ENCODE measurements around the gene TEKT5.
"Not testable (repeated sequence)": the region's sequence is repeated elsewhere in the genome, so short reads cannot be mapped to it uniquely, and the experiment has no call there.

Gene TEKT5

DNA sequence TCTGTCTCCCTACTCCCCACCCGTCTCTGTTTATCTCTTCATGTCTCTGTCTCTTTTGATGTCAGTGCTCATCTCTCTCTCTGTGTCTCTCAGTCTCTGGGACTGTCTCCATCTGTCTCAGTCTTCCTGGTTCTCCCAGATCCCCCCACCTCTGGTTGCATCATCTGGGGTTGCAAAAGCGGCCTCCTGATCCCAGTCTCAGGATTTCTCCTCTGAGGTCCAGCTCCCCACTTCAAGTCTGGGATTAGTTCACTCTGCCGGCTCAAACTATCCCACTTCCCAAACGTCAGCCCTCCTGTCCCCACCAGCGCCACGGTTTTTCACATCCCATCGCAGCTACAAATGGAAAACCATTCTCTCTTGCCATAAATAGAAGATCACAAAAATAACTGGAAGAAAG lies 9.0 kb downstream of the TEKT5 start:
- no peak overlapping the region for H3K4me3 ChIP-seq (ENCODE audit: insufficient read depth, low read depth, low read length)
- H3K4me1 ChIP-seq (ENCODE audit: control insufficient read depth, insufficient read depth, low read length), result no peaks in the 10 kb centered on the region
- H3K36me3 ChIP-seq (ENCODE audit: control insufficient read depth, insufficient read depth, low read length), result no peaks in the 10 kb centered on the region
- H3K27ac ChIP-seq (ENCODE audit: insufficient read depth, low read depth, low read length, poor library complexity, severe bottlenecking), result no peak overlapping the region
- no peaks in the 10 kb centered on the region for H3K9me3 ChIP-seq (ENCODE audit: control insufficient read depth, low read length)
- H3K27me3 ChIP-seq (ENCODE audit: control insufficient read depth, insufficient read depth, low read length, poor library complexity, severe bottlenecking), result no peaks in the 10 kb centered on the region
- 78 to 79% methylated on average over 7 of the region's 7 CpGs for WGBS, 2 experiments

DNA sequence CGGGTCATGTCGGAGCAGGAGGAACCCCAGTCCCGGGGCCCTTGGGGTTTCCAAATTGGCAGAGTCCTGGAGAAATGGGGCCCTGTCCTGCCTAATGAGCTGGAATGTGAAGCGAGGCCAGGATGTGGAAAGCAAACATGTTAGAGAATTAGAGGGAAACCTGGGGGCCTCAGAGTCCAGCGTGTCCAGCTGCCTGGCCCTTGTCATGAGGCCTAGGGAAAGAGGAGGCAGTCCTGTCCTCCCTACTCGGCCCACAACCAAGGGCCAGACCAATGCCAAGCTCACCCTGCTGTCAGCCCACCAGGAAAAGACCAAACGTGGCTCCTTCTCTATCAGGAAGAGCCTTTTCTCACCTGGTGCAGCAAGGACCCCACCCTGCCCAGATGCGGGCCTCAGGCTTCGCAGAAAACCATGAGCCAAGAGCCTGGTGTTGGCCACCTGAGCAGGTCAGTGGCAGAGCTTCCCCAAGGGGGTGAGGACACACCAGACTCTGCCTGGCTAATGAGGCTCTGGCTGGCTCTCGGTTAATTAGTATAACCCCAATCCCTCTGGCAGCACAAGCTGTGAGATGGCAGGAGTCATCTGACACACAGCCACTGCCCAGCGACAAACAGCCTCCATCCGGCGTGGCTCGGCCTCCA lies 10.1 kb downstream of the TEKT5 start:
- Histone ChIP-seq H3K4me1 (ENCODE audit: control insufficient read depth, insufficient read depth, low read length) (no peaks in the 10 kb centered on the region), H3K27me3 (ENCODE audit: control insufficient read depth, insufficient read depth, low read length, poor library complexity, severe bottlenecking) (no peaks in the 10 kb centered on the region), H3K4me3 (ENCODE audit: insufficient read depth, low read depth, low read length) (no peak overlapping the region), H3K9me3 (ENCODE audit: control insufficient read depth, low read length) (no peaks in the 10 kb centered on the region), H3K27ac (ENCODE audit: insufficient read depth, low read depth, low read length, poor library complexity, severe bottlenecking) (no peak overlapping the region), H3K36me3 (ENCODE audit: control insufficient read depth, insufficient read depth, low read length) (no peaks in the 10 kb centered on the region)
- 88 to 89% methylated on average over 14 of the region's 14 CpGs for WGBS, 2 experiments

DNA sequence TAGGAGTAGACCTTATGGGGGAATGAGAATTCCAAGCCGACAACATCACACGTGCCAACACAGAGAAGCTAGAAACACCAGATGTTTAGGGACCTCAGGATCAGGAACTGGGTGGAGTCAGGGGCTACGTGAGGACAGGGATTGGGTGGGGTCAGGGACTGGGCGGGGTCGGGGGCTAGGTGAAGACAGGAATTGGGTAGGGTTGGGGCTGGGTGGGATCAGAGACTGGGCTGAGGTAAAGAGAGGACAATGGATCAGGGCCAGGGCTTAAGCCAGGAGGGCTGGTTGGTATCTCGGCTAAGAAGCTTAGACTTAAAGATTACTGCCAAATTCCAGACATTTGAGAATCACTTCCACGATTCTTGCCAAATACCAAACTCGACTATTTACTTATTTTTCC lies 11.6 kb downstream of the TEKT5 start:
- Histone ChIP-seq H3K9me3 (ENCODE audit: control insufficient read depth, low read length) (no peaks in the 10 kb centered on the region), H3K4me1 (ENCODE audit: control insufficient read depth, insufficient read depth, low read length) (peaks cover 7% of the 10 kb centered on the region), H3K27me3 (ENCODE audit: control insufficient read depth, insufficient read depth, low read length, poor library complexity, severe bottlenecking) (no peaks in the 10 kb centered on the region), H3K36me3 (ENCODE audit: control insufficient read depth, insufficient read depth, low read length) (no peaks in the 10 kb centered on the region), H3K4me3 (ENCODE audit: insufficient read depth, low read depth, low read length) (no peak overlapping the region), H3K27ac (ENCODE audit: insufficient read depth, low read depth, low read length, poor library complexity, severe bottlenecking) (no peak overlapping the region)
- 70 to 79% methylated on average over 7 to 8 of the region's 8 CpGs for WGBS, 2 experiments

DNA sequence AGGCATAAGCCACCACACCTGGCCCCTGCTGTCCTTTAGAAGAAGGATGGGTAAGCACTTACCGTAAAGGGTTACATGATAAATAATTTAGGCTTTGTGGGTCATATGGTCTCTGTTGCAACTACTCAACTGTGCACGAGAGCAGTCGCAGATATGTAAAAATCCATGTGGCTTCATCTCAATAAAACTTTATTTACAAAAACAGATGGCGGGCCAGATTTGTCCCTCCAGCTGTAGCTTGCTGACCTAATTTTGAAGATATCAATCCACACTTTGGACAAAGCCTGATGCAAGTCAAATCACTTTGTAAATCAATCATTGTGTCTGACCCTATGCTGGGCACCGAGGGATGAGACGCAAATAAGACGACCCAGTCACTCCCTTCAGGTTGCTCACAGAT lies 12.1 kb downstream of the TEKT5 start:
- H3K9me3 ChIP-seq (ENCODE audit: control insufficient read depth, low read length), result no peaks in the 10 kb centered on the region
- peaks cover 11% of the 10 kb centered on the region for H3K4me1 ChIP-seq (ENCODE audit: control insufficient read depth, insufficient read depth, low read length)
- 95 to 96% methylated on average over 7 of the region's 7 CpGs for WGBS, 2 experiments
- no peaks in the 10 kb centered on the region for H3K27me3 ChIP-seq (ENCODE audit: control insufficient read depth, insufficient read depth, low read length, poor library complexity, severe bottlenecking)
- no peak overlapping the region for H3K4me3 ChIP-seq (ENCODE audit: insufficient read depth, low read depth, low read length)
- H3K36me3 ChIP-seq (ENCODE audit: control insufficient read depth, insufficient read depth, low read length), result no peaks in the 10 kb centered on the region
- H3K27ac ChIP-seq (ENCODE audit: insufficient read depth, low read depth, low read length, poor library complexity, severe bottlenecking), result no peak overlapping the region

DNA sequence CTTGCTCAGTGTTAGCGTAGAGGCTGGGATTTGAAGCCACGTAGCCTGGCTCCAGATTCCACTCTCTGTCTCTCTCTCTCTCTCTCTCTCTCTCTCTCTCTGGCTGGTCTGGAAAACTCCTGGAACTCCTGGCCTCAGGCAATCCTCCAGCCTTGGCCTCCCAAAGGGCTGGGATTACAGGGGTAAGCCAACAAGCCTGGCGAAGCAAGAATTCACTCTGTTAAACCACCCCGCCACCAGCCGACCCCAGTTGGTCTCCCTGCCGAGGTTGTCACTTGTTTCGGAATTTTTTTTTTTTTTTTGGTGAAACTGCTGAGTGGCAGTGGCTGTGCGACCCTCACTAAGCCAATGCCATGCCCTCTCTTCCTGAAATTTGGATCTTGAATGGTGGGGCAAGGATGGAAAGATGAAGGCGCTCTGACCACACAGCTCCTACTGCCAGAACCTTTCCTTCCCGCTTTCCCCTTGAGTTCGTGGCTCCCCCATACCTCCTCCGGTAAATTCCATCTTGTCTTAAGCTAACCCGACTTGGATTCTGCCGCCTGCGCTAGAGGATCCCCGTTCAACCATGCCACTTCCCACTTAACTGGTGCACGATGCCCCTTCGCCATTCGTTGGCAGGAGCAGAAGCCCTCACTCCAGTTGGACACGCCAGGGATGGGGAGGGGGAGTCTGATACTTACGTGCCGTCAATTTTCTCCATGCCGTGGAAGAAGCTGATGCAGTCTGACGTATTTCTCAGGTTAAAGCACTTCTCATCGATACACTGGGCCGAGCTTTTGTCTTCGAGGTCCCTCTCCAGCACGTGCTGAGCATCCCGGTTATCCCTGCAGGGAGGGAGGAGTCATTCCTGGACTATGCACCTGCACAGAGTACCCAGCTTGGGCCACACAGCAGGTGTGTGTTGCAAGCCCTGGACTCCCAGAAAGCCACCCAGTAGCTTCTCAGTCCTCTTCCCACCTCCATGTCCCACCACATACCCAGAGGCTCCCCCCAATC lies 13.1 kb downstream of the TEKT5 start:
- H3K4me3 ChIP-seq (ENCODE audit: insufficient read depth, low read depth, low read length), result no peak overlapping the region
- H3K27me3 ChIP-seq (ENCODE audit: control insufficient read depth, insufficient read depth, low read length, poor library complexity, severe bottlenecking), result no peaks in the 10 kb centered on the region
- WGBS, 2 experiments, result 88 to 89% methylated on average over 29 of the region's 29 CpGs
- no peaks in the 10 kb centered on the region for H3K9me3 ChIP-seq (ENCODE audit: control insufficient read depth, low read length)
- H3K4me1 ChIP-seq (ENCODE audit: control insufficient read depth, insufficient read depth, low read length), result peaks cover 11% of the 10 kb centered on the region
- H3K27ac ChIP-seq (ENCODE audit: insufficient read depth, low read depth, low read length, poor library complexity, severe bottlenecking), result no peak overlapping the region
- no peaks in the 10 kb centered on the region for H3K36me3 ChIP-seq (ENCODE audit: control insufficient read depth, insufficient read depth, low read length)

DNA sequence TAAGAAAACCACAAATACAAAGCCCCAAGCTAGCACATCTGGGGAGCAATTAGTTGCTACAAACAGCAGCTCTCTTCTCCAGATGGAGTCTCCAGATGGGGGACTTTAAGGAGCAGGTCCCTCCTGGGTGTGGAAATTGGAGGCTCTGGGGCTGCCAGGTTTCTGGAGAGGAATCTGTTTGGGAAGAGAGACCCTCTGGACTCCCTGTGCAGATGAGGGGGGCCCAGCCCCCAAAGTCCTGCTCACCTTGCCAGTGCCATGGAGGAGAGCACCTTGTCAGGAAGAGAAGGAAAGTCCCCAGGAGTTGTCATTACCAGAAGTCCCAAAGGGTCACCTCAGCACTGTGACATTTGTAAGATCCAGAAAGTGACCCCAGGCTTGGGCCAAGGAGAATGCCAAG lies 14.8 kb downstream of the TEKT5 start:
- no peaks in the 10 kb centered on the region for H3K9me3 ChIP-seq (ENCODE audit: control insufficient read depth, low read length)
- H3K27ac ChIP-seq (ENCODE audit: insufficient read depth, low read depth, low read length, poor library complexity, severe bottlenecking), result no peak overlapping the region
- no peak overlapping the region for H3K4me3 ChIP-seq (ENCODE audit: insufficient read depth, low read depth, low read length)

DNA sequence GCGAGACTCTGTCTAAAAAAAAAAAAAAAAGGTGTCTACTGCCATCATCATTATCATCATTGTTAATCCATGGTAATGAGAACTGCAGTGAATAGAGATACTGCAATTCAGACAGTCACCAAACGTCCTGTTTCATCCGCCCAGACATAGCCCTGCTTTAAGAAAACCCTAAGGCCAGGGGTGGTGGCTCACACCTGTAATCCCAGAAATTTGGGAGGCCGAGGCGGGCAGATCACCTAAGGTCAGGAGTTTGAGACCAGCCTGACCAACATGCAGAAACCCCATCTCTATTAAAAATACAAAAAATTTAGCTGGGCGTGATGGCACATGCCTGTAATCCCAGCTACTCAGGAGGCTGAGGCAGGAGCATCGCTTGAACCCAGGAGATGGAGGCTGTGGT lies 15.3 kb downstream of the TEKT5 start:
- H3K27ac ChIP-seq (ENCODE audit: insufficient read depth, low read depth, low read length, poor library complexity, severe bottlenecking); H3K36me3 ChIP-seq (ENCODE audit: control insufficient read depth, insufficient read depth, low read length); H3K4me3 ChIP-seq (ENCODE audit: insufficient read depth, low read depth, low read length); H3K9me3 ChIP-seq (ENCODE audit: control insufficient read depth, low read length); H3K27me3 ChIP-seq (ENCODE audit: control insufficient read depth, insufficient read depth, low read length, poor library complexity, severe bottlenecking): not testable (repeated sequence)
- WGBS, 2 experiments, result 90 to 91% methylated on average over 7 of the region's 7 CpGs
- peaks cover 11% of the 10 kb centered on the region for H3K4me1 ChIP-seq (ENCODE audit: control insufficient read depth, insufficient read depth, low read length)

More for the DNA sequence above, 14.8 kb downstream of the TEKT5 start:
- Histone ChIP-seq H3K4me1 (ENCODE audit: control insufficient read depth, insufficient read depth, low read length) (peaks cover 11% of the 10 kb centered on the region), H3K36me3 (ENCODE audit: control insufficient read depth, insufficient read depth, low read length) (no peaks in the 10 kb centered on the region), H3K27me3 (ENCODE audit: control insufficient read depth, insufficient read depth, low read length, poor library complexity, severe bottlenecking) (no peaks in the 10 kb centered on the region)

DNA sequence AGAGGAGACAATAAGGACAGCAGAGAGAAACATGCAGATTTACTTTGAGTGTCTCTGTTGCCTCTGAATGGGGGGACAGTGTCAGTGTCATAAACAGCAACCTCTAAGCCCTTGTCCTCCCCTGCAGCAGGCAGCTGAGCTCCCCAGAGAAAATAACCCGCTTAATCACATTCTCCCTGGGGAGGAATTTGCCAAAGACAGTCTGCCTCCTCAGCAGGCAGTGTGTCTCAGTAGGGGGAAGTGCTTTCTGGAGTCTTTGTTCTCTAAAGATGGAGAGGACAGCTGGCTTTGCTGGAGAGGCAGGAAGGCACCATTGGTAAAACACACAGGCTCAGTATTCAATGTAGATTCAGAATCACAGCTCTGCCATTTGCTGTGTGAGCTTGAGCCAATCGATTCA lies 16.1 kb downstream of the TEKT5 start:
- no peak overlapping the region for H3K27ac ChIP-seq (ENCODE audit: insufficient read depth, low read depth, low read length, poor library complexity, severe bottlenecking)
- H3K9me3 ChIP-seq (ENCODE audit: control insufficient read depth, low read length), result no peaks in the 10 kb centered on the region
- H3K4me1 ChIP-seq (ENCODE audit: control insufficient read depth, insufficient read depth, low read length), result peaks cover 11% of the 10 kb centered on the region
- WGBS, 2 experiments, result 25 to 36% methylated on average over 2 of the region's 2 CpGs
- no peaks in the 10 kb centered on the region for H3K27me3 ChIP-seq (ENCODE audit: control insufficient read depth, insufficient read depth, low read length, poor library complexity, severe bottlenecking)
- no peak overlapping the region for H3K4me3 ChIP-seq (ENCODE audit: insufficient read depth, low read depth, low read length)
- no peaks in the 10 kb centered on the region for H3K36me3 ChIP-seq (ENCODE audit: control insufficient read depth, insufficient read depth, low read length)

DNA sequence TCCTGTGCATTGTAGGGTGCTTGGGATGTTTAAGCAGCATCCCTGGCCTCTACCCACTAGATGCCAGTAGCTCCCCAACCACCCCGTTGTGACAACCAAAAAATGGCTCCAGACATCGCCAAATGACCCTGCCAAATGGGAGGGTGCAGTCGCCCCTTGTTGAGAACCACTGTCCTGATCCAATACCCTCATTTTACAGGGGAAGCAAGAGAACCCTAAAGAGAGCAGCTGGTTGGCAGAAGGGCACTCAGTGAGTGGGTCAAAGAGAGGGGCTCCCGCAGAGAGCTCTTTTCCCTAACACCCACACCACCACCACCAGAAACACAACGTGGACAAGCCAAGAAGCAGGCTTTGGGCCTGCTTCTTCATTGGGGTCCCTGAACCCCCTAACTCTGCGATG lies 18.4 kb downstream of the TEKT5 start:
- Histone ChIP-seq H3K27me3 (ENCODE audit: control insufficient read depth, insufficient read depth, low read length, poor library complexity, severe bottlenecking) (no peaks in the 10 kb centered on the region), H3K9me3 (ENCODE audit: control insufficient read depth, low read length) (no peaks in the 10 kb centered on the region), H3K27ac (ENCODE audit: insufficient read depth, low read depth, low read length, poor library complexity, severe bottlenecking) (no peak overlapping the region), H3K4me1 (ENCODE audit: control insufficient read depth, insufficient read depth, low read length) (peaks cover 11% of the 10 kb centered on the region), H3K36me3 (ENCODE audit: control insufficient read depth, insufficient read depth, low read length) (no peaks in the 10 kb centered on the region), H3K4me3 (ENCODE audit: insufficient read depth, low read depth, low read length) (no peak overlapping the region)
- 88 to 94% methylated on average over 6 of the region's 6 CpGs for WGBS, 2 experiments

DNA sequence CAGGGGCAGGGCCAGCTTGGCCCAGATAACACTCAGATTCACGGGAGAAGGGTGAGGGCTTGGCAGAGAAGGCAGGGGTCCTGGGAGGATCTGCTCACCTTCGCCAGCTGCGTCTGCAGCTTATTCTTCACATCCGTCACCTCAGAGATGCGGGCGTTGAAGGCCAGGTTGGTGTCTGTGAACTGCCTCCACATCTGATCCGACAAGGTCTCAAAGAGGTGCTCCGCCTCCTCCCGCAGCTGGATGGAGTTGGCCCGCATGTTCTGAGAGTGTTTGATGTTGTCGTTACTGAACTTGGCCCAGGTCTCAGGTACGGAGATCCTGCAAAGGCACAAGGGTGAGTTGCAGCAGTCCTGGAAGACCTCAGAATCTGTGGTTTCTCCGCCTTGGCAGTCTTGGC lies 18.9 kb downstream of the TEKT5 start:
- Histone ChIP-seq H3K9me3 (ENCODE audit: control insufficient read depth, low read length) (no peaks in the 10 kb centered on the region), H3K4me1 (ENCODE audit: control insufficient read depth, insufficient read depth, low read length) (peaks cover 11% of the 10 kb centered on the region), H3K36me3 (ENCODE audit: control insufficient read depth, insufficient read depth, low read length) (no peaks in the 10 kb centered on the region), H3K27me3 (ENCODE audit: control insufficient read depth, insufficient read depth, low read length, poor library complexity, severe bottlenecking) (no peaks in the 10 kb centered on the region), H3K4me3 (ENCODE audit: insufficient read depth, low read depth, low read length) (no peak overlapping the region), H3K27ac (ENCODE audit: insufficient read depth, low read depth, low read length, poor library complexity, severe bottlenecking) (no peak overlapping the region)
- 94 to 95% methylated on average over 13 of the region's 13 CpGs for WGBS, 2 experiments

All from ectodermal cell (in vitro differentiated cells).